HG03354 (cell line): ENCODE results near the gene DGCR2.
"Not testable (repeated sequence)": the region's sequence is repeated elsewhere in the genome, so short reads cannot be mapped to it uniquely, and the experiment has no call there.

Experiments used
- ATAC-seq: cut with Tn5 transposase; IDR thresholded peaks from one replicate; pipeline ENCODE4 v1.9.1; 2021; ENCODE audit warnings: mild to moderate bottlenecking; ENCODE audit not compliant: unreplicated experiment, poor library complexity, severe bottlenecking

DGCR2 gene

GRCh38 chr22:19019029-19019678 is 103.1 kb downstream of the DGCR2 start:
- no peak for ATAC-seq

GRCh38 chr22:19018256-19018655 is 104.0 kb downstream of the DGCR2 start:
- ATAC-seq: no peak

GRCh38 chr22:19016081-19016766 is 106.0 kb downstream of the DGCR2 start:
- ATAC-seq: no peak

GRCh38 chr22:19014886-19015285 is 107.3 kb downstream of the DGCR2 start:
- ATAC-seq: no peak

GRCh38 chr22:19013881-19014598 is 108.2 kb downstream of the DGCR2 start:
- not testable (repeated sequence) for ATAC-seq

- ATAC-seq: not testable (repeated sequence)
These were observed 108.8 kb downstream of the DGCR2 start for GRCh38 chr22:19013411-19013810.

- no peak for ATAC-seq
These were observed 109.8 kb downstream of the DGCR2 start for GRCh38 chr22:19012308-19012986.

- ATAC-seq: not testable (repeated sequence)
These were observed 110.6 kb downstream of the DGCR2 start for GRCh38 chr22:19011611-19012010.

GRCh38 chr22:19011075-19011474 is 111.1 kb downstream of the DGCR2 start:
- ATAC-seq: no peak

GRCh38 chr22:19005905-19006304 is 116.3 kb downstream of the DGCR2 start:
- no peak for ATAC-seq

GRCh38 chr22:19004471-19004870 is 117.7 kb downstream of the DGCR2 start:
- ATAC-seq: no peak

GRCh38 chr22:19003508-19003907 is 118.7 kb downstream of the DGCR2 start:
- ATAC-seq: no peak

- no peak for ATAC-seq
These were observed 119.6 kb downstream of the DGCR2 start for GRCh38 chr22:19002684-19003038.

- ATAC-seq: no peak
These were observed 121.0 kb downstream of the DGCR2 start for GRCh38 chr22:19001204-19001603.

- ATAC-seq: not testable (repeated sequence)
These were observed 122.1 kb downstream of the DGCR2 start for GRCh38 chr22:19000106-19000505.

- no peak for ATAC-seq
These were observed 122.8 kb downstream of the DGCR2 start for GRCh38 chr22:18999416-18999815.

GRCh38 chr22:18999008-18999407 is 123.2 kb downstream of the DGCR2 start:
- no peak for ATAC-seq

GRCh38 chr22:18997925-18998315 is 124.3 kb downstream of the DGCR2 start:
- no peak for ATAC-seq

- no peak for ATAC-seq
These were observed 124.8 kb downstream of the DGCR2 start for GRCh38 chr22:18997306-18997924.

- no peak for ATAC-seq
These were observed 125.8 kb downstream of the DGCR2 start for GRCh38 chr22:18996376-18996900.
